CD4-positive, alpha-beta T cell treated with Interleukin-10 for 1 hour (primary cell): ENCODE data around the gene PINK1.
"Not testable (repeated sequence)": the region's sequence is repeated elsewhere in the genome, so short reads cannot be mapped to it uniquely, and the experiment has no call there.

Source experiments
- DNase-seq: peaks from one replicate; pipeline ENCODE4 v3.0.0-alpha.2; 2020

The PINK1 gene

GRCh38 chr1:20648438-20648837, 15.2 kb downstream of the PINK1 start:
- no peak for DNase-seq

DNA sequence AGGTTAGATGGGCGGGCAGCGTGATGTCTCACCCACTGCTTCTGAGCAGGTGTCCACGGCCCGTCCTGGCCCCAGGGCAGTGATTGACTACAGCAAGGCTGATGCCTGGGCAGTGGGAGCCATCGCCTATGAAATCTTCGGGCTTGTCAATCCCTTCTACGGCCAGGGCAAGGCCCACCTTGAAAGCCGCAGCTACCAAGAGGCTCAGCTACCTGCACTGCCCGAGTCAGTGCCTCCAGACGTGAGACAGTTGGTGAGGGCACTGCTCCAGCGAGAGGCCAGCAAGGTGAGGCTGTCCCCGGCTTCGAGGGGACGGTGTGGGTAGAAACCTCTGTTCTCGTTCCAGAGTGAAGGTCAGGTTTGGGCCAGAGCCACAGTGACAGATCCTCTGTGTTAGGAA, 15.7 kb downstream of the PINK1 start:
- no peak for DNase-seq

DNA sequence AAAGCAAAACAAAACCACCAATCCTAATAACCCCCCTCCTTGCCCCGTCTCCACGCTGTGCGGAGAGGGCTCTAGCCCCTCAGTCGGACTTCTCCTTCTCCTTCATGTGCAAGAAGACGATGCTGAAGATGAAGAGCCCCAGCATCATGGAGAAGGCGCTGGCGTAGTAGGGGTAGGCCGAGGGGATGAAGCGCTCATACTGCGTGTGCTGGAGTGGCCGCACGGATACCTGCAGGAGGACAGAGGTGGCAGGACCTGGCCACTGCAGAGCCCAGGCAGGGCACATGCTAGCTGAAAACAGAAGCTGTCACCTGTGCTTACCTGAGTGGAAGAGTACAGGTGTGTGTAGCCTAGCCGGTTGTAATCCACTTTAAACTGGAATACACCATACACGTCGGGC, 19.0 kb downstream of the PINK1 start:
- no peak for DNase-seq

DNA sequence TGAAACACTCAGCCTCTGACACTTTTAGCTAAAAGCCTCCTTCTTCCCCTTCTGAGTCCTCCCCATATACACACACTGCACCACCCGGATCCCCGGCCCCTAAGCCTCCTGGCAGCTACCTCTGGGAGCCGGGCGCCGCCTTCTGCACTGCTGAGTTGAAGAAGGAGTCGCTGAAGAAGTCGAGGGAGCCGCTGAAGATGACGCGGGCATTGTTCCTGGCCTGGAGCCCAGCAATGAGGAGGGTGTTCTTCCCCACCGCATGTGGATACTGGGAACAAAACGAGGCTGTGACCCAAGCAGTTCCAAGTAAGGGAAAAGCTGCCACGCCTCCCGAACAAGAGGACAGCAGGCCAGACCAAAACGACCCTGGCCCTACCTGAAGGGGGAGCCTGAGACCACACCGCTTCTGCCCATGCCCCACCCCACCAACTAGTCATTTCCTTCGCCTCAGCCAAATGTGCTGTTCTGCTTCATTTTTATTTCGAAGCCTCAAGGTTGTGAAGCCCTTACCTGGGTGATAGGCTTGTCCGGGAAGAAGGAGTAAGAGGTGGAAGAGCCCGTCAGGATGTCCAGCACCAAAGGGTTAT, 20.9 kb downstream of the PINK1 start:
- no peak for DNase-seq

DNA sequence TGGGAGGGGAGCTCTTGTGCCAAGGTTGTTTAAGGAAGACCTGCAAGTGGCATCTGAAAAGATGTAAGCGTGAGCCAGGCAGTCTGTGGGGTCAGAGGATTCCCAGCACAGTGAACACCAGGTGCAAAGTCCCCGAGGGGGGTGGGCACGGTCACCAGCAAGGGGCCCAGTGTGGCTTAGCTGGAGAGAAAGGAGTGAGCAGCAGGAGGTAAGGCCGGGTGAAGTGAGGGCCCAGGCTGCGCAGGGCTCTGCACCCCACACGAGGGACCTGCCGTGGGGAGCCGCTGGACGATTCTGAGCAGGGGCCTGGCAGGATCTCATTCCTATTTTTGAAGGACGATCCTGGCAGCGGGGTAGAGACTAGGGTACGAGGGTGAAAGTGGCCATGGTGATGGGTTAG, 23.8 kb downstream of the PINK1 start:
- no peak for DNase-seq

GRCh38 chr1:20658166-20658915, 25.1 kb downstream of the PINK1 start:
- no peak for DNase-seq

GRCh38 chr1:20660363-20660762, 27.1 kb downstream of the PINK1 start:
- DNase-seq, result no peak

DNA sequence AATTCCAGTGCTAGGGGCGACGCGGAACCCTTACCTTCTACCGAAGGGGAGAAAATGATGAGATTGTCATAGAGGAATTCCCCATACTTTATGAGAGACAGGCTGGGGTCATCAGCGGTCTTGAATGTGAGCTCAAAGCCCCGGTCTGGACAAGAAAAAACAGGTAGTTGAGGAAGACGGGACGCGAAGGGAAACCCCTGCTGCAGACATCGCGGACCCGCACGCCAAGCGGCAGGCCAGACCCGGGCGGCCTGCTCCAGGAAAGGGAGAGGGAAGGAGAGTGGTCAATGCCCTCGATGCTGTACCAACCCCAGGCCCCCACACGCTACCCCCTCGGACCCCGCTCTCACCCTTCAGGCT, 27.6 kb downstream of the PINK1 start:
- DNase-seq, result peak; percentile 27

- DNase-seq, result peak; percentile 96
Observed at GRCh38 chr1:20661207-20662109, 28.2 kb downstream of the PINK1 start, which contains the start of gene DDOST. DDOST (minus strand) TSS chr1:20661369; CDS start chr1:20661350, 19 bp downstream.

GRCh38 chr1:20662110-20662475, 28.8 kb downstream of the PINK1 start:
- no peak for DNase-seq

DNA sequence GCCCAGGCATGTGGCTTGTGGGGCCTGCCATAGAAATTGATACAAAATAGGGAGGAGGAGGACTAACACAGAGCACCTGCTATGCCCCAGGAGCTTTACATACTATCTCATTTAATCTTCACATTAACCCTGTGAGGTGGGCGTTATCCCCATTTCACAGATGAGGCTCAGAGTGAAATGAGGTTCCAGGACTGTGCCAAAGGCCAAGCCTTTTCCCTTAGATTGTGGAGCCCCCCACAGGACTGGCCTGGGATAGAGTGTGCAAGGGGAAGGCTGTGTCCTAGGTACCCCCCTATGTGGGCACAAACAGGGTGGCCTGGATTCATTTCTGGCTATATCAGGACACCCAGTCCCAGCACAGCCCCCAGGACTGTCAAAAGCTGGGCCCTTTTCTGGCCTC, 30.1 kb downstream of the PINK1 start:
- DNase-seq, result no peak

GRCh38 chr1:20663969-20664715, 30.9 kb downstream of the PINK1 start:
- DNase-seq, result no peak

- no peak for DNase-seq
Observed at GRCh38 chr1:20665726-20666125, 32.5 kb downstream of the PINK1 start.

DNA sequence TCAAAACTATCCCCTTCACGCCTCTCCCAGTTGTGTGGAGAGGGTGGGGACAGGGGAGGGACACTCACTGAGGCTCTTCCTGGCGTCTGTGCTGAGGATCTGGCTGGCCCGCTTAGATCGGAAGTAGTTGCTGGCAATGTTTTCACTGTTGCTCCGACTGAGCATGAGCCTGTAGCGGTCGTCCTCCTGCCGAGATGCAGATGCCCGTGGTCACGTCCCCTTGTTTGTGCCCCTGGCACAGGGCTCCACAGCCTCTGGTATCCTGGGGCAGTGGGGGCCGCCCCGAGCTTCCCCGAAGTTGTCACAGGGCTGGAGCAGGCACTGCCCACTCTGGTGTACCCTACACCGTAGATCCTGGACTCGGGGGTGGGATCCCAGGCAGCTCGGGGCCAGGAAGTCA, 32.9 kb downstream of the PINK1 start:
- DNase-seq, result no peak

DNA sequence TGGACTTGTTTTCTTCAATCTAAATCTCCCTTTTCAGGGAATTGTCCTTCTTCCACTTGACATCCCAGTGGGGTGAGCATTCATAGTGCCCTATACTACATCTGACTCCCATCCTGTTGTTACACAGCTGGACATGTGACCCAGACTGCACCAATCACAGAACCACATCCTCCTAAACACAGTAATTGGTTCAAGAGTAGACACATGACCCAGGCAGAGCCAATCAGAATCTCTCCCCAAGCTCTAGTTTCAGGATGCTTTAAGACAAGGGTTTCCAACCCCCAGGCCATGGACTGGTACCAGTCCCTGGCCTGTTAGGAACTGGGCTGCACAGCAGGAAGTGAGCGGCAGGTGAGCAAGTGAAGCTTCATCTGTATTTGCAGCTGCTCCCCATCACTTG, 33.5 kb downstream of the PINK1 start:
- DNase-seq, result peak; percentile 10

DNA sequence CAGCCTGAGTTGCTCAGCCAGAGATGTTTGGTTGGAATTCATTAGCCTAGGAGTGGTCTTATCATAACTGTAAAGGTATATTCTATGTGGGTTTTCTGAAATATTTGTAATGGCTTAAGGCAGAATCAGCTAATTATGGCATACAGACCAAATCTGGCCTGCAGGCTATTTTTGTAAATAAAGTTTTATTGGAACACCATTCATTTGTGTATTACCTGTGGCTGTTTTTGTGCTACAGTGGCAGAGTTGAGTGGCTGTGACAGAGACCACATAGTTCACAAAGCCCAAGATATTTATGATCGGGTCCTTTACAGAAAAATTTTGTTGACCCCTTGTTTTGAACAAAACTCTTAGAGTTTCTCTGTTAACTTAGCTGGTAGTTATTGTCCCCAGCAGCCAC, 35.3 kb downstream of the PINK1 start:
- DNase-seq, result no peak

DNA sequence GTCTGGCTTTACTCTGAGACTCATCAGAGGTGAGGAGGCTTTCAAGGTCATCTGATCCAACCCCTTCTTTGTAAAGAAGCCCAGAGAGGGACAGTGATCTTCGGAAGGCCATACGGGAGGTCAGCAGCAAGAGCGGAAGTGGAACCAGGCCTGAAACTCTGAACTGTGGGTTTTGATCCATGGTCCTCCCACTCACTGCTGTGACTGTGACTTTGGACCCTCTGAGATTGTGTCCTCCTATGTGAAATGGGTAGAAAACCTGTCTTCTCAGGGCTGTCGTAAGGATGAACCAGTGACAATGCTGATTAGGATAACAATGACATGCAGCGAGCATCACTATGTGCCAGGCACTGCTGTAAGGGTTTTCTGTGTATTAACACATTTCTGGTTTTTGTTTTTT, 37.7 kb downstream of the PINK1 start:
- DNase-seq, result no peak

DNA sequence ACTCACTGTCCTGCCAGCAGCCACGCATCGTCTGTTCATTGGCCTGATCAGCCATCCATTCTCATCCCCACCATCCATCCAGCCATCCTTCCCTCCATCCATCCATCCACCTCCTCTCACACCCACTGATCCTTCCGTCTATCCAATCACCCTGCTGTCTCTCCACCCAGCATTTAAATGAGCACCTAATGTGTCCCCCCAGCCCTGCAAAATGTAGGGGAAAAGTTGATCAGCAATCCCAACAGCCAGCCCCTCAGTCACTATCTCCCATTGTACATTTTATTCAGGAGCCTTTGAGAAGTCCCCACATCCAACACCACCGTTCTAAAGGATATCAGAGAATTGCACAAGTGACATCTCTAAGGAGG, 39.0 kb downstream of the PINK1 start:
- no peak for DNase-seq

DNA sequence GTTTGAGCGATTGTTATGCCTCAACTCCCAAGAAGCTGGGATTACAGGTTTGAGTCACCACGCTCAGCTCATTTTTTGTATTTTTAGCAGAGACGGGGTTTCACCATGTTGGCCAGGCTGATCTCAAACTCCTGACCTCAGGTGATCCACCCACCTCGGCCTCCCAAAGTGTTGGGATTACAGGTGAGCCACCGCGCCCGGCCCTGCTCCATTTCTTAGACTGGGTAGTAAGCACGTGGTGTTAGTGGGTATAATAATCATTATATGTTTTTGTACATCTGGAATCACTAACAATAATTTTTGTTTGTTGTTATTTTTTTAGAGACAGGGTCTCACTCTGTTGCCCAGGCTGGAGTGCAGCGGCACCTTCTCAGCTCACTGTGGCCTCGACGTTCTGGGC, 40.4 kb downstream of the PINK1 start:
- DNase-seq, result not testable (repeated sequence)

GRCh38 chr1:20678599-20678998, 45.3 kb downstream of the PINK1 start:
- DNase-seq, result no peak

DNA sequence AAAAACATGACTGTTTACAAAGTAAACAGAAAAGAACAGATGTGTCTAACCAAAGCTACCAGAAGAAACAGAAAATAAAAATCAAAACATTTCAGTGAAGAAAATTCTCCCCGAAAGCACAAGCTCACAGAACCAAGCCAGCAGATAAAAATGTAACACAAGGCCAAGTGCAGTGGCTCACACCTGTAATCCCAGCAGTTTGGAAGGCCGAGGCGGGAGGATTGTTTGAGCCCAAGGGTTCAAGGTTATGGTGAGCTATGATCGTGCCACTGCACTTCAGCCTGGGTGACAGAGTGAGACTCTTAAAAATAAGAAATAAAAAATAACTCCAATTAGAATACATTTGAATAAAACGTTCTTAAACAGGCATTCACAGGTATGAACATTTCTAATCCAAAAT, 47.0 kb downstream of the PINK1 start:
- no peak for DNase-seq

DNA sequence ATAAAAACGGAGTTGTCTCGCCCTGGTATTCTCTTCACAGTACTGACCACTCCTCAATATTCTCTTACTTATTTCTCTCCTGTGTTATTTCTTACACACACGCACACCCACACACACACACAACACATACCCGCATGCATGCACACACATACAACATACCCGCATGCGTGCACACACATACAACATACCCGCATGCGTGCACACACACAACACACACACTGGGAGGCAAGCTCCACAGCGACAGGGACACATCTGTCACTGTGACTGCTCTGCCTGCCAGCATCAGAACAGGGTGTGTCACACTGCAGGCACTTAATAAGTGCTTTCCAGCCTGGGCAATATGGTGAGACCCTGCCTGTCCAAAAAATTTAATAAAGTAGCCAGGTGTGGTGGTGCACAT, 48.7 kb downstream of the PINK1 start:
- no peak for DNase-seq

GRCh38 chr1:20682571-20683236, 49.4 kb downstream of the PINK1 start:
- no peak for DNase-seq
